ENCODE data around the gene ELMO1.

ELMO1 gene

GRCh38 chr7:36820527-36821170, 628.0 kb downstream of the ELMO1 start:
- ChIA-PET POLR2A (no interaction called here), CTCF (no interaction called here)
- DNase-seq (ENCODE audit: extremely low spot score) = no peak
- no peak for TF ChIP-seq CTCF (IDR thresholded peaks at IDR 0.05; ENCODE audit: control extremely low read depth, extremely low read depth, low read depth, missing control alignments)

GRCh38 chr7:36819639-36820038, 629.0 kb downstream of the ELMO1 start:
- TF ChIP-seq CTCF (IDR thresholded peaks at IDR 0.05; ENCODE audit: control extremely low read depth, extremely low read depth, low read depth, missing control alignments) = no peak

DNA sequence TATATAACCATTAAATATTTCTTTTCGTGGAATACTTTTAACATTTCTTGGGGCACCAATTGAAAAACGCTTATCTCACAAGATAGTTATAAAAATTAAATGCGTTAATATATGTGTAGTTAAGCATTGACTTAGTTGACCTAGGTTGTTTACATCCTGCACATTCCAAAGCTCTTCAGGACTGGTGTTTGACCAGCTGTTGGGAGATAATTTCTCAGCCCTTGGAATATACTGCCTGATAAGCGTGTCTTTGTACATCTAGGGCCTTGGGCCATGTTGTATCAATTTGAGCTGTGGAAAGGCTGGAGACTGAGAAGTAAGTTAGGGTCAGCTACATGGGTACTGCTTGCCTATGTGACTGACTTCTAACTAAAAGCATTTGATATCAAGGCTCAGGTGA, 634.4 kb downstream of the ELMO1 start:
- ChIA-PET CTCF (interaction anchor here (1.3 to 1.4 kb wide), 2 partner anchors 11 to 12 kb away, joined by 3 to 6 read pairs; no protein-coding TSS in a partner anchor), POLR2A (no interaction called here)
- no peak for TF ChIP-seq CTCF (IDR thresholded peaks at IDR 0.05; ENCODE audit: control extremely low read depth, extremely low read depth, low read depth, missing control alignments)
- no peak for DNase-seq (ENCODE audit: extremely low spot score)

More at GRCh38 chr7:36819639-36820038, 629.0 kb downstream of the ELMO1 start:
- DNase-seq (ENCODE audit: extremely low spot score) = no peak
- ChIA-PET CTCF (no interaction called here), POLR2A (no interaction called here)

GRCh38 chr7:36811807-36812206, 636.9 kb downstream of the ELMO1 start:
- DNase-seq (ENCODE audit: extremely low spot score) = no peak
- ChIA-PET CTCF (interaction anchor here (1.2 kb wide), 1 partner anchor 30 kb away, joined by 4 read pairs; no protein-coding TSS in a partner anchor), POLR2A (no interaction called here)
- TF ChIP-seq CTCF (IDR thresholded peaks at IDR 0.05; ENCODE audit: control extremely low read depth, extremely low read depth, low read depth, missing control alignments) = no peak

DNA sequence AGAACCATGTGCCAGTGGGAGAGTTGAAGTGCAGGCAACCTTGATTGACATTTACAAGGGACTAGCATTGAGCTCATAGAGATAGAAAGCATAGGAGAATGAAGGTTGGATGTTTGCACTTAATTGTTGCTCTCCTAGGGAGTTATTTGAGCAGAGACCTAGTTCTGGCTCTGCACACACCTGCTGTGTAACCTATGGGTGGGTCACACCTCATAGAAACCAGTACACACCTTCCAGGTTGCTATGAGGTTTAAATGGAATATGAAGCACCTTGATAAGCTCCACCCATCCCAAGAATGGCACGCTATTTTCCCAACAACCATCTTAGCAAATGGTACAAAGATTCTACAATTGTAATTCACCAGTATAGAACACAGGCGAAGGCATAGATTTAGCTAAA, 638.2 kb downstream of the ELMO1 start:
- ChIA-PET CTCF (interaction anchor here (1.0 kb wide), 2 partner anchors 16 to 17 kb away, joined by 3 read pairs; no protein-coding TSS in a partner anchor), POLR2A (no interaction called here)
- TF ChIP-seq CTCF (IDR thresholded peaks at IDR 0.05; ENCODE audit: control extremely low read depth, extremely low read depth, low read depth, missing control alignments) = no peak
- DNase-seq (ENCODE audit: extremely low spot score) = no peak

DNA sequence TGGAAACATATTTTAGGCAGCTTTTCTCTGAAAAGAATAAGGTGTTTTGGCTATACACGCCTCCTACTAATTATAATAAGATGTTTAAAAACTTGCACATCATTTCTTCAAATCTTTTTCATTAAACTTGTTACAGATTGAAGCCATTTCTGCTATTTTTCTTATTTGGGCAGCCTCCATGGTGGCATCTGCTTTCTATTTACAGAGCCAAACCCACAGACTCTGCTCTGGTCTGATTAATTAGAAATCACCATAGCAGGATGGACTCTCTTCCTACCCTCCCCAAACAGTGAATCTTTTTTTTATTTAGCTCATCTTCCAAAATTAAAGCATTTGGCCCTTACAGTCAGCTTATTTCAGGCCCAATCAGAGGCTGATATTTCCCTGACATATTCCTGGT, 638.6 kb downstream of the ELMO1 start:
- no peak for TF ChIP-seq CTCF (IDR thresholded peaks at IDR 0.05; ENCODE audit: control extremely low read depth, extremely low read depth, low read depth, missing control alignments)
- CTCF ChIA-PET = interaction anchor here (1.0 kb wide), 2 partner anchors 15 to 17 kb away, joined by 3 read pairs; no protein-coding TSS in a partner anchor
- no peak for DNase-seq (ENCODE audit: extremely low spot score)
- POLR2A ChIA-PET = no interaction called here
